Lower leg skin (tissue), 4 donors: ENCODE measurements around the gene ST6GALNAC3. TPM values are rescaled to one million over a fixed set of nuclear protein-coding genes. Genes with fewer than 3 reads are reported as not detected.

ENCODE experiments used
- DNase-seq, 2 donors: peaks; one replicate each; pipeline ENCODE4 v3.0.0-alpha.2; 2019; ENCODE audit warnings: low spot score in 2 of 2
- H3K4me3 ChIP-seq: fragments of 200-600 bp; sonication (generic); 2 replicates; pipeline ENCODE4 v1.5.1; 2017; ENCODE audit warnings: mild to moderate bottlenecking, low read depth; ENCODE audit not compliant: poor library complexity, severe bottlenecking
- POLR2A ChIP-seq, 2 donors: fragments of 450-650 bp; IDR thresholded peaks; one replicate each; pipeline ENCODE4 v1.6.1; 2016 to 2017; ENCODE audit warnings: antibody characterized with exemption in 2 of 2, mild to moderate bottlenecking in 1 of 2, moderate library complexity in 1 of 2
- WGBS, 2 donors: methylation state at CpG; one replicate each; pipeline ENCODE4 v1.1.5; 2018; 5-methylcytosine and 5-hydroxymethylcytosine counted together
- intact Hi-C: fragments of 100-400 bp; cut with DNase I; formaldehyde crosslinking; loops from one replicate; pipeline ENCODE4 v1.15.0; 2023; ENCODE audit warnings: low total_unique reads
- total RNA-seq, 4 donors: library from RNA; depleted of rRNA; stranded (reverse); fragments of >200 nt; gene quantifications; one replicate each; pipeline ENCODE4 v1.1.0, GENCODE V29; 2016
- TF ChIP-seq, protein P1 (sequence below), 3 donors: fragments of 450-650 bp; IDR thresholded peaks; one replicate each; pipeline ENCODE4 v1.5.1; 2016; ENCODE audit warnings: antibody characterized with exemption in 3 of 3, mild to moderate bottlenecking in 3 of 3, moderate library complexity in 2 of 3

Gene ST6GALNAC3
- total RNA-seq, 4 donors from 2014 or later = 1.5 to 3.8 (median 3.0) TPM

GRCh38 chr1:76508871-76509270 is 434.3 kb downstream of the ST6GALNAC3 start:
- H3K4me3 ChIP-seq = no peak overlapping the region
- WGBS, 2 donors = 78% methylated on average over 3 of the region's 3 CpGs
- TF ChIP-seq POLR2A (IDR thresholded peaks at IDR 0.05) = no peak
- TF ChIP-seq, protein P1, sequence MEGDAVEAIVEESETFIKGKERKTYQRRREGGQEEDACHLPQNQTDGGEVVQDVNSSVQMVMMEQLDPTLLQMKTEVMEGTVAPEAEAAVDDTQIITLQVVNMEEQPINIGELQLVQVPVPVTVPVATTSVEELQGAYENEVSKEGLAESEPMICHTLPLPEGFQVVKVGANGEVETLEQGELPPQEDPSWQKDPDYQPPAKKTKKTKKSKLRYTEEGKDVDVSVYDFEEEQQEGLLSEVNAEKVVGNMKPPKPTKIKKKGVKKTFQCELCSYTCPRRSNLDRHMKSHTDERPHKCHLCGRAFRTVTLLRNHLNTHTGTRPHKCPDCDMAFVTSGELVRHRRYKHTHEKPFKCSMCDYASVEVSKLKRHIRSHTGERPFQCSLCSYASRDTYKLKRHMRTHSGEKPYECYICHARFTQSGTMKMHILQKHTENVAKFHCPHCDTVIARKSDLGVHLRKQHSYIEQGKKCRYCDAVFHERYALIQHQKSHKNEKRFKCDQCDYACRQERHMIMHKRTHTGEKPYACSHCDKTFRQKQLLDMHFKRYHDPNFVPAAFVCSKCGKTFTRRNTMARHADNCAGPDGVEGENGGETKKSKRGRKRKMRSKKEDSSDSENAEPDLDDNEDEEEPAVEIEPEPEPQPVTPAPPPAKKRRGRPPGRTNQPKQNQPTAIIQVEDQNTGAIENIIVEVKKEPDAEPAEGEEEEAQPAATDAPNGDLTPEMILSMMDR (IDR thresholded peaks at IDR 0.05) = no peak
- DNase-seq = no peak
- intact Hi-C loops = no loop called here

DNA sequence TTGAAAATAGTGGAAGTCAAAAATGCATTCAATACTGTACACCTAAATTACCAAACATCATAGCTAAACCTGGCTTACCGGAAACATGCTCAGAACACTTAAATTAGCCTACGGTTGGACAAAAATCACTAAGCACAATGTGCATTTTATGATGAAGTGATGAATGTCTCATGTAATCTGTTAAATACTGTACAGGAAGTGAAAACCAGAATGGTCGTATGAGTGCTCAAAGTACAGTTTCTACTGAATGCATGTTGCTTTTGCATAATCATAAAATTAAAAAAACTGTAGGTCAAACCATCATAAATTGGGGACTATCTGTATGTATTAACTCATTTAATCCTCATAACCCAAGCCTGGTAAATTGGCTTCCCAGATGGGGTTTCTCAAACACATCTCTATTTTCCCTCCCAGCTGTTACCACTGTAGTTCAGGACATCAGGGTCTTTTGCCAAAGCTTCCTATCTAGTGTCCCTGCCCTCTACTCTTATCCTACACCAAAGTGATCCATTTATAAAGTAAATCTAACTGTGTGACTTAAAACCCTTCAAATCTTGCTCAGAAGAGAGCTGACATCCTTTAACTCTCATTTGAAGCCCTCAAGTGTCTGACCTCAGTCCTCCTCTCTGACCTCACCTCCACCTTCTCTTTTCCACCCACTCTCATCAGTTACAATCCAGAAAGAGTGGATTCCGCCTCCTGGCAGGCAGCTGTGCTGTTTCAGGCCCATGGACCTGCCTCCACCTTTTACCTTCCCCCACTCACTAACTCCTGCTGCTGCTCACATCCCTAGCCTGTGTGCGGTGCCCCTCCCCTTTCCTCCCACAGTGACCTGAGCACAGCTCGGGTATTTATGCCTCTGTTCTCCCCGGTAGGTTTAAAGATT is 436.4 kb downstream of the ST6GALNAC3 start:
- H3K4me3 ChIP-seq = no peak overlapping the region
- intact Hi-C loops = loop anchor here (5.0 kb wide), 1 partner anchor 901 kb away; no protein-coding TSS in a partner anchor
- 54 to 57% methylated on average over 7 of the region's 7 CpGs for WGBS, 2 donors
- no peak for DNase-seq
- TF ChIP-seq POLR2A (IDR thresholded peaks at IDR 0.05) = no peak
- TF ChIP-seq, protein P1 (IDR thresholded peaks at IDR 0.05) = no peak

DNA sequence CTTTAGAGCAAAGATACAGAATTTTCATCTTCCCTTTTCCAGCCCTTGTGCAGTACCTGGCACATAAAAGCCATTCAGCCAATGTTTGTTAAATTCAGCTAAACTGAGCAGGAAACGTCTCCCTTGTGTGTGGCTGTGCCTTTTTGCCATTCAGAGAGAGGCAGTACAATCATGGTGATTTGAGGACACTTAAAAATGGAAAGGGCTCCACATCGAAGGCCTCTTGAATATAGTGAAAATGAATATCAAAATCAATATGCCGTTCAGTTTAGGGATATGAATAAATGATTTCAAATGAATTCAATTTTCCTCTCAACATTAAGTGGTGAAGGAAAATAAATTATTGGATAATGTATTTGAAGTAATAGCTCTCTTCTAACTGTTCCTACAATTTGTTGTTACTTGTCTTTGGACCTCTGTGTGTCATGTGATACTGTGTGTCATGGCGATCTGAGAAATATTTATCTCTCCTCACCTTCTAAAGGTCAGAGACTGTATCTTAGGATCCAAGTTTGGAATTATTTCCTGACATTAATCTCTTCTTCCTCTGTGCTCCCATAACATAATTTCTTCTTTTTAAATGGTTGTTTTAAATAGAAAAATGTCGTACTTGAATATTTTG is 437.1 kb downstream of the ST6GALNAC3 start:
- H3K4me3 ChIP-seq = no peak overlapping the region
- intact Hi-C loops = loop anchor here (5.0 kb wide), 1 partner anchor 901 kb away; no protein-coding TSS in a partner anchor
- no peak for TF ChIP-seq POLR2A (IDR thresholded peaks at IDR 0.05)
- TF ChIP-seq, protein P1 (IDR thresholded peaks at IDR 0.05) = no peak
- 58 to 67% methylated on average over 5 of the region's 5 CpGs for WGBS, 2 donors
- DNase-seq = no peak

GRCh38 chr1:76530953-76531352 is 456.4 kb downstream of the ST6GALNAC3 start:
- H3K4me3 ChIP-seq = no peak overlapping the region
- DNase-seq = no peak
- TF ChIP-seq POLR2A (IDR thresholded peaks at IDR 0.05) = no peak
- TF ChIP-seq, protein P1 (IDR thresholded peaks at IDR 0.05) = no peak
- 69 to 75% methylated on average over 3 of the region's 3 CpGs for WGBS, 2 donors
- intact Hi-C loops = no loop called here

DNA sequence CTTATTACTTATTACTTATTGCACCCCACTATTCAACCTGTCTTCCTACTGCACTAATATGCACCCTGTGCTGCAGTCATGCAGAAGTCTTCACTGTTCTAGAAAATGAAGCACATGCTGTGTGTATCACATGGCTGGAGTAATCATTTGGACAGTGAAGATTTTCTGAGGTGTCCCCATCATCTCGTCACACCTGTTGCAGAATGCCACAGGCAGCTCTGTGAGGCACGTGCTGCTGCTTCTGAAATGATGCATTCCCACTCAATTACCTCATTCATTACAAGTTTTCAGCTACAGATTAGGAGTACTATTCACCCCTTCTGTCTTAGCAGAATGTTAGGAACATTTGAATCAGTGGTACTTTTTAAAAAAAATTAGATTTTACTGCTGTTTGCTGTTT is 467.1 kb downstream of the ST6GALNAC3 start:
- 30 to 31% methylated on average over 2 of the region's 2 CpGs for WGBS, 2 donors
- intact Hi-C loops = no loop called here
- TF ChIP-seq, protein P1 (IDR thresholded peaks at IDR 0.05) = no peak
- no peak for TF ChIP-seq POLR2A (IDR thresholded peaks at IDR 0.05)
- H3K4me3 ChIP-seq = no peak overlapping the region
- no peak for DNase-seq
